Lung (tissue), 12 donors: ENCODE results near the gene ITGB1BP1. TPM values are rescaled to one million over a fixed set of nuclear protein-coding genes. Genes with fewer than 3 reads are reported as not detected.

Experiments used
- ATAC-seq: fragments of 200-7000 bp; cut with Tn5 transposase; one replicate; pipeline ENCODE4 v1.9.1; 2020; ENCODE audit warnings: moderate number of reproducible peaks; ENCODE audit not compliant: insufficient read depth, low FRiP score
- DNase-seq, 3 donors: peaks; one replicate each; pipeline ENCODE4 v3.0.0-alpha.2; 2013 to 2017
- H3K27ac ChIP-seq, 2 donors: one replicate each; pipeline ENCODE4 v1.5.1; 2013; ENCODE audit warnings: mild to moderate bottlenecking in 2 of 2, moderate library complexity in 2 of 2, control low read depth in 1 of 2, inconsistent platforms in 1 of 2, low read depth in 1 of 2, low read length in 1 of 2
- H3K27me3 ChIP-seq, 3 donors: one replicate each; pipeline ENCODE4 v1.5.1; 2013; ENCODE audit warnings: low read length in 2 of 3; ENCODE audit not compliant: control insufficient read depth in 3 of 3, insufficient read depth in 3 of 3
- H3K36me3 ChIP-seq, 4 donors: one replicate each; pipeline ENCODE4 v1.5.1; 2013; ENCODE audit warnings: low read length in 4 of 4, mild to moderate bottlenecking in 1 of 4, moderate library complexity in 1 of 4; ENCODE audit not compliant: control insufficient read depth in 4 of 4, insufficient read depth in 4 of 4
- H3K4me1 ChIP-seq, 5 donors: one replicate each; pipeline ENCODE4 v1.5.1; 2013; ENCODE audit warnings: low read length in 5 of 5, mild to moderate bottlenecking in 2 of 5, moderate library complexity in 1 of 5; ENCODE audit not compliant: control insufficient read depth in 5 of 5, insufficient read depth in 5 of 5
- H3K4me3 ChIP-seq: one replicate; pipeline ENCODE4 v1.5.1; 2013; ENCODE audit warnings: mild to moderate bottlenecking, control low read depth, moderate library complexity
- H3K9ac ChIP-seq, 2 donors: one replicate each; pipeline ENCODE4 v1.5.1; 2013; ENCODE audit warnings: low read length in 2 of 2, control low read depth in 1 of 2; ENCODE audit not compliant: insufficient read depth in 1 of 2
- H3K9me3 ChIP-seq, 4 donors: one replicate each; pipeline ENCODE4 v1.5.1; 2013; ENCODE audit warnings: low read length in 3 of 4, mild to moderate bottlenecking in 1 of 4, moderate library complexity in 1 of 4; ENCODE audit not compliant: control insufficient read depth in 4 of 4, insufficient read depth in 3 of 4
- CTCF ChIP-seq: IDR thresholded peaks from 2 replicates; pipeline ENCODE4 v1.5.1; 2012; ENCODE audit warnings: mild to moderate bottlenecking; ENCODE audit errors: control extremely low read depth, extremely low read depth
- WGBS, 2 donors: extraction: QIAGEN DNeasy Blood & Tissue Kit; methylation state at CpG; one replicate each; pipeline ENCODE4 v1.1.7; 2013; 5-methylcytosine and 5-hydroxymethylcytosine counted together
- polyA plus RNA-seq, 2 donors: library from polyadenylated mRNA; stranded (reverse); fragments of 200-250 nt; gene quantifications; one replicate each; pipeline ENCODE4 v1.2.1, GENCODE V29; 2013
- total RNA-seq, 2 donors: library from RNA; depleted of rRNA in 1 of 2; stranded (reverse); fragments of >200 nt in 1 of 2; gene quantifications; one replicate each; pipeline ENCODE4 v1.2.1, GENCODE V29; 2014 to 2021
- donor health status: control.
- donor health status: control.
- donor health status: Bipolar disorder and iron deficiency.
- donor health status: healthy.
- donor health status: DM: yes; HTN: yes; CAD: no.

ITGB1BP1 gene
- total and polyA plus RNA-seq, 4 donors: 32.4 to 100 (median 62.6) TPM

DNA sequence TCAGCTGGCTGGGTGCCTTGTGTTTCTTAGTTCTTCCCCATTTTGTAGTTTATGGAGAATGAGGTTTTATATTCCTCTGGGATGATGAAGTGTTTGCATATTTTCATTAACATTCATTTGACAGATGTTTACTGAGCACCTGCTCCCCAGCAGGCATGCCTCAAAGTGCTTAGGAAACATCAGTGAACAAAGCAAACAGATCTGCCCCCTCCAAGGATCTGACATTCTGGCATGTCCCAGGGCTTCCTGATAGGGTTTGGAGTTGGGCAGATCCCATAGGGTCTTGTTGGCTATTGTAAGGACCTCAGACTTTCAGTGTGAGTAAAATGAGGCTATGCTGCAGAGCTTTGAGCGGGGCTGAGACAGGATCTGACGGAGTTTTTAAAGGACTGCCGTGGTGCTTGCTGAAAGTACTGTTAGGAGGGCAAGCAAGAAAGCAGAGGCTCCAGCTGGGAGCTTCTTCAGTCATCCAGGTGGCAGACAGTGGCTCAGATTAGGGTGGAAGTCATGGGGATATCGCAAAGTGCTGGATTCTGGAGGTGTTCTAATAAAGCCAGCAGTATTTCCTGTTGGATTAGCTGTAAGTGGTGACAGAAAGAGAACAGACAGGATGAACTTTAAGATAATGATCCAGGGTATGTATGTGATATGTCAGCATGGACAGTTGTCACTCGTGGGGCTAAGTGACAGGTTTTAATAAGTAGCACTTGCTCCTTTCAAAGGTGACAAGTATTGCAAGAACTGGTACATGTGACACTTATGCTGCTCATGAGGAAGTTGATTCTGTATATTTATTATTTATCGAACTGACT, 39.8 kb upstream of the ITGB1BP1 start:
- no peaks in the 10 kb centered on the region for H3K27me3 ChIP-seq
- no peak for TF ChIP-seq CTCF
- H3K27ac ChIP-seq: no peak overlapping the region
- DNase-seq (no peak), ATAC-seq (no peak)
- peaks cover 3 to 13% (median 9%) of the 10 kb centered on the region in 4 donors for H3K36me3 ChIP-seq
- H3K4me1 ChIP-seq: peaks cover 0 to 2% (median 0%) of the 10 kb centered on the region in 5 donors
- H3K9me3 ChIP-seq: no peaks in the 10 kb centered on the region
- no peak overlapping the region for H3K4me3 ChIP-seq
- WGBS, 2 donors: 74 to 82% methylated on average over 6 of the region's 6 CpGs
- H3K9ac ChIP-seq: no peak overlapping the region

DNA sequence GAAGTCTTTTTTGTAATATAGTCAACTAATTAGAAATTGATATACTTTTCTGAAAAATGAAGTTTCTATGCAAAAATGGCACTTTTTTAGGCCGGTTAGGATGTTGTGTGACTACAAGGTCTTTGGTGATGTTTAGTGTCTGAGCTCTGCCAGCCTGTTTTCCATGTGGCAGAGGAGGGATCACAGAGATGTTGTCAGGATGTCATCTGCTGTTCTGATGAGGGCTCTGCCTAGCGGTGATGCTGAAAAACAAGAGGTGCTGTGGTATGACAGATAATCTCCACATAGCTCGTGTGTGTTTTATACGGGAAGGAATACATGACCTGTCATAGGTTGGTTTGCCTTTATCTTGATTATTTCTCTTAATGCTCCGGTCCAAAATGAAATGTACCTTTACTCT, 39.0 kb upstream of the ITGB1BP1 start:
- TF ChIP-seq CTCF: no peak
- H3K9ac ChIP-seq: no peak overlapping the region
- peaks cover 3 to 15% (median 8%) of the 10 kb centered on the region in 4 donors for H3K36me3 ChIP-seq
- H3K4me3 ChIP-seq: no peak overlapping the region
- 91 to 98% methylated on average over 5 of the region's 5 CpGs for WGBS, 2 donors
- no peak overlapping the region for H3K27ac ChIP-seq
- no peaks in the 10 kb centered on the region for H3K27me3 ChIP-seq
- H3K9me3 ChIP-seq: no peaks in the 10 kb centered on the region
- H3K4me1 ChIP-seq: peaks cover 0 to 2% (median 0%) of the 10 kb centered on the region in 5 donors
- ATAC-seq (no peak), DNase-seq (no peak)

DNA sequence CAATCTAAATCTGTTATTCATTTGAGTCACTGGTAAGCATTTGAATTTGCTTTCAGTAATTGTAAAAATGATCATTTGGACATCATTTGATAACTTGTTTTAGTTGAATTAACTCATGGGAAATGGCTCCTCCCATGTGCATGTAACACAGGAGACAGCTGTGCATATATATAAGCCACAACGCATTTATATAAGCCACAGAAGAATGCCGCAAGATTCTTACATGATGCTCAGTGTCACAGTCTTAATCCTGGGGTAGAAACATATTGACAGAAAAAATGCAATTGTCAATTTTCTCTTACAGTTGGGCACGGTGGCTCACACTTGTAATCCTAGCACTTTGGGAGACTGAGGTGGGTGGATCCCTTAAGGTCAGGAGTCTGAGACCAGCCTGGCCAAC, 37.8 kb upstream of the ITGB1BP1 start:
- Histone ChIP-seq H3K27ac (no peak overlapping the region), H3K36me3 (peaks cover 6 to 14% (median 11%) of the 10 kb centered on the region in 4 donors), H3K4me3 (no peak overlapping the region), H3K9ac (no peak overlapping the region), H3K27me3 (no peaks in the 10 kb centered on the region), H3K9me3 (no peaks in the 10 kb centered on the region), H3K4me1 (peaks cover 0 to 2% (median 0%) of the 10 kb centered on the region in 5 donors)
- TF ChIP-seq CTCF: no peak
- ATAC-seq (no peak), DNase-seq (no peak)
- WGBS, 2 donors: 93 to 97% methylated on average over 3 of the region's 3 CpGs
